ENCODE results near the gene PACSIN3. TPM values are rescaled to one million over a fixed set of nuclear protein-coding genes. Genes with fewer than 3 reads are reported as not detected.

Gene PACSIN3
- total and polyA plus RNA-seq, 2 of the 13 experiments (the other 11 are each of a cell fraction or from before 2014, with no cell fraction given) = 47.9 to 93.3 TPM

- TF ChIP-seq ZNF772 (CRISPR knock-in tag; IDR thresholded peaks at IDR 0.05) = no peak
- TF ChIP-seq SNAI1 (CRISPR knock-in tag; IDR thresholded peaks at IDR 0.05; ENCODE audit: borderline replicate concordance) = no peak
- no peak for TF ChIP-seq ZNF234 (CRISPR knock-in tag; conservative IDR thresholded peaks at IDR 0.05)
- TF ChIP-seq ATF6 (CRISPR knock-in tag; conservative IDR thresholded peaks at IDR 0.05) = no peak
- TF ChIP-seq ZNF781 (CRISPR knock-in tag; IDR thresholded peaks at IDR 0.05; ENCODE audit: borderline replicate concordance, not compliant biosample characterization) = no peak
- peak; percentile 32 for TF ChIP-seq RBM22 (optimal IDR thresholded peaks at IDR 0.05; ENCODE audit: low read length)
- no peak for TF ChIP-seq FOXK1 (CRISPR knock-in tag; IDR thresholded peaks at IDR 0.05; ENCODE audit: borderline replicate concordance, low read depth)
Measured at GRCh38 chr11:47161134-47161854, 24.9 kb downstream of the PACSIN3 start (continued).

- H3K27ac ChIP-seq (ENCODE audit: extremely low read length, insufficient read depth, low read length) = no peak overlapping the region
- H4K20me1 ChIP-seq (ENCODE audit: insufficient read depth, low read length) = peaks cover 10% of the 10 kb centered on the region; the same call in 1 of the 2 replicates
- H2AFZ ChIP-seq (ENCODE audit: low read length) = no peak overlapping the region
- BruUV-seq (replicated peaks) = no TSS peak
- FAIRE-seq (no peak), DNase-seq (ENCODE audit: low spot score) (no peak), ATAC-seq (peak; percentile 1)
- 90% methylated on average over 5 of the region's 5 CpGs for WGBS (ENCODE audit: low lambda C conversion rate)
- in situ Hi-C loops (cut with HindIII; ENCODE audit: extremely low pct_ligation_motif_present, low pct_unique_long_range_greater_than_20kb) = loop anchor here (5.0 kb wide), 1 partner anchor 273 kb away; no protein-coding TSS in a partner anchor
- H3K36me3 ChIP-seq (replicated peaks in 1 of 2; ENCODE audit: control insufficient read depth in 1 of 2, insufficient read depth in 2 of 2, low read length in 2 of 2) = peaks cover 12 to 16% of the 10 kb centered on the region in 2 experiments; a peak in 3 of 5 replicates
- CTCF ChIA-PET (ENCODE audit: low intra/inter-chr PET ratio, low total read pairs) = interaction anchor here (1.1 to 5.3 kb wide), 4 partner anchors 99 to 271 kb away, joined by 3 to 52 read pairs (median 8); no protein-coding TSS in a partner anchor
- no peaks in the 10 kb centered on the region for H3K27me3 ChIP-seq (ENCODE audit: control insufficient read depth in 1 of 2, insufficient read depth in 2 of 2, low read length in 2 of 2)
- H3K4me3 ChIP-seq (replicated peaks in 1 of 3; ENCODE audit: insufficient read depth in 1 of 3, low read depth in 2 of 3, low read length in 3 of 3) = no peak overlapping the region
- H3K9ac ChIP-seq (ENCODE audit: insufficient read depth, low read depth, low read length) = no peak overlapping the region
- H3K4me2 ChIP-seq (ENCODE audit: low read depth, low read length) = no peak overlapping the region
- POLR2A ChIA-PET = interaction anchor here (0.6 kb wide), 1 partner anchor 281 kb away, joined by 3 read pairs; no protein-coding TSS in a partner anchor
- peak; percentile 6; the same call in 1 of the 2 replicates for TF ChIP-seq KDM2A (CRISPR knock-in tag; IDR thresholded peaks at IDR 0.05; ENCODE audit: borderline replicate concordance, low read depth)
- no peak for TF ChIP-seq PCBP2 (optimal IDR thresholded peaks at IDR 0.05; ENCODE audit: low read depth, low read length, poor library complexity, severe bottlenecking)
- H3K4me1 ChIP-seq (ENCODE audit: insufficient read depth, low read length) = peaks cover 21% of the 10 kb centered on the region
- H3K9me3 ChIP-seq (ENCODE audit: low read length) = no peaks in the 10 kb centered on the region
- no peaks in the 10 kb centered on the region for H3K79me2 ChIP-seq (ENCODE audit: insufficient read depth, low read length)
- intact Hi-C loops (cut with micrococcal nuclease; ENCODE audit: unreplicated experiment) = loop anchor here (1.0 kb wide), 1 partner anchor 271 kb away; no protein-coding TSS in a partner anchor
Measured at GRCh38 chr11:47160753-47161133, 25.5 kb downstream of the PACSIN3 start.
